IPS DF 6.9 (cell line): ENCODE data around the gene INPP5D.

ENCODE experiments used
- DNase-seq: peaks from one replicate; pipeline ENCODE4 v3.0.0-alpha.2; 2013; ENCODE audit warnings: low read depth, low spot score
- H3K27ac ChIP-seq: one replicate; pipeline ENCODE4 v1.5.1; 2013; ENCODE audit warnings: low read length, control low read depth
- H3K27me3 ChIP-seq: 2 replicates; pipeline ENCODE4 v1.6.1; 2013; ENCODE audit warnings: mild to moderate bottlenecking, low read length; ENCODE audit not compliant: control insufficient read depth, insufficient read depth
- H3K36me3 ChIP-seq: 2 replicates; pipeline ENCODE4 v1.6.1; 2013; ENCODE audit warnings: low read length; ENCODE audit not compliant: control insufficient read depth, insufficient read depth
- H3K4me1 ChIP-seq: 2 replicates; pipeline ENCODE4 v1.6.1; 2013; ENCODE audit warnings: low read length; ENCODE audit not compliant: control insufficient read depth, insufficient read depth
- H3K4me3 ChIP-seq: 2 replicates; pipeline ENCODE4 v1.5.1; 2013; ENCODE audit warnings: mild to moderate bottlenecking, low read length
- H3K9me3 ChIP-seq: 2 replicates; pipeline ENCODE4 v1.6.1; 2013; ENCODE audit warnings: low read length, inconsistent platforms; ENCODE audit not compliant: control insufficient read depth, insufficient read depth
- WGBS: extraction: QIAGEN DNeasy Blood & Tissue Kit; methylation state at CpG from one replicate; pipeline ENCODE4 v1.1.7; 2013; ENCODE audit warnings: mixed read lengths, missing lambda C conversion rate; ENCODE audit not compliant: insufficient read length, insufficient coverage; 5-methylcytosine and 5-hydroxymethylcytosine counted together

INPP5D gene

GRCh38 chr2:233084488-233084887 lies 24.3 kb downstream of the INPP5D start:
- Histone ChIP-seq H3K27me3 (no peaks in the 10 kb centered on the region), H3K36me3 (no peaks in the 10 kb centered on the region), H3K27ac (no peak overlapping the region), H3K9me3 (no peaks in the 10 kb centered on the region), H3K4me1 (no peaks in the 10 kb centered on the region), H3K4me3 (no peak overlapping the region)
- no CpG with 5 or more reads among the region's 13 CpGs for WGBS
- no peak for DNase-seq

DNA sequence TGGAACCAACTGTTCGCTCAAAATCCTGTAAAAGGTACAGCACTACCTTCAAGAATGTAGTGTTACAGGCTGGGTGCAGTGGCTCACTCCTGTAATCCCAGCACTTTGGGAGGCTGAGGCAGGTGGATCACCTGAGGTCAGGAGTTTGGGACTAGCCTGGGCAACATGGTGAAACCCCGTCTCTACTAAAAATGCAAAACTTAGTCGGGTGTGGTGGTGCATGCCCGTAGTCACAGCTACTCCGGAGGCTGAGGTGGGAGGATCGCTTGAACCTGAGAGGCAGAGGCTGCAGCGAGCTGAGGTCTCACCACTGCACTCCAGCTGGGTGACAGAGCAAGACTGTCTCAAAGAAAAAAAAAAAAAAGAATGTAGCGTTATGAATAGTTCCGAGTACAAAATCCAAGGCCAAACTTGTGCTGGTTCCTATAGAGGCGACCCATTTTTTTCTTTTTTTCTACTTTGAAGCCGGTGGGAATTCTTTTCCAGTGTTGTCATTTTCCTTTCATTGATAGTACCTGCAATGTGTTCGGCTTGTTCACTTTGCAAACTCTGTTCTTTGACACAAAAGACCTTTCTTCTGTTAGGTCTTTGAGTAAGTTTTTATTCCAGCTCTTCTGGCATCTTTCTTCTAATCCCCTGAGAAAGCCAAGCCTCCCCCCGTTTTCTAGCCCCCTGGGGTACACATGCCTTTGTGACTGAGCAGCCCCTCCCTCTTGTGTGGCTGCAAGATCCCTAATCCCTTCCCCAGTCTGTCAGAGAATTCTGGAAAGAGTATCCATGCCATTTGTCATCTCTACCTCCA lies 25.1 kb downstream of the INPP5D start:
- DNase-seq, result no peak
- Histone ChIP-seq H3K27me3 (no peaks in the 10 kb centered on the region), H3K4me1 (no peaks in the 10 kb centered on the region), H3K9me3 (no peaks in the 10 kb centered on the region), H3K27ac (no peak overlapping the region), H3K4me3 (no peak overlapping the region), H3K36me3 (no peaks in the 10 kb centered on the region)
- no CpG with 5 or more reads among the region's 13 CpGs for WGBS

GRCh38 chr2:233085839-233086150 lies 25.7 kb downstream of the INPP5D start:
- Histone ChIP-seq H3K4me3 (no peak overlapping the region), H3K27me3 (no peaks in the 10 kb centered on the region), H3K9me3 (no peaks in the 10 kb centered on the region), H3K4me1 (no peaks in the 10 kb centered on the region), H3K36me3 (no peaks in the 10 kb centered on the region), H3K27ac (no peak overlapping the region)
- no CpG with 5 or more reads among the region's 2 CpGs for WGBS
- no peak for DNase-seq

DNA sequence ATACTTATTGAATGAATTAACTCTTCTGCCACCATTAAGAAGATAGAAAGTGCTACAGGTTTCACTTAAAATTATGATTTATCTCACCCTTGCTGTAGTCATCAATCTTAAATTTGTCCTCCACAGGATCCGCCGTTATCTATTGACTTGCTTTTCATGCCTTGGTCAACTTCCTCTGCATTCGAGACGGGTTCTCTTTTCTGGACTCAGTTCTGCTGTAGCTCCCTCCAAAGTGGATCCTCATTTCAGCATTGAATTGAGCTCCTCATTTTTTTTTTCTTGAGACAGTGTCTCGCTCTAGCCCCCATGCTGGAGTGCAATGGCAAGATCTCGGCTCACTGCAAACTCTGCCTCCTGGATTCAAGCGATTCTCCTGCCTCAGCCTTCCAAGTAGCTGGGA lies 27.6 kb downstream of the INPP5D start:
- Histone ChIP-seq H3K4me1 (no peaks in the 10 kb centered on the region), H3K27me3 (no peaks in the 10 kb centered on the region), H3K27ac (no peak overlapping the region), H3K9me3 (no peaks in the 10 kb centered on the region), H3K4me3 (no peak overlapping the region), H3K36me3 (no peaks in the 10 kb centered on the region)
- DNase-seq, result no peak
- WGBS, result no CpG with 5 or more reads among the region's 7 CpGs

- no CpG with 5 or more reads among the region's 8 CpGs for WGBS
- Histone ChIP-seq H3K9me3 (no peaks in the 10 kb centered on the region), H3K4me1 (no peaks in the 10 kb centered on the region), H3K4me3 (no peak overlapping the region), H3K36me3 (no peaks in the 10 kb centered on the region), H3K27ac (no peak overlapping the region), H3K27me3 (no peaks in the 10 kb centered on the region)
- no peak for DNase-seq
These were observed 28.8 kb downstream of the INPP5D start for GRCh38 chr2:233088972-233089345.

DNA sequence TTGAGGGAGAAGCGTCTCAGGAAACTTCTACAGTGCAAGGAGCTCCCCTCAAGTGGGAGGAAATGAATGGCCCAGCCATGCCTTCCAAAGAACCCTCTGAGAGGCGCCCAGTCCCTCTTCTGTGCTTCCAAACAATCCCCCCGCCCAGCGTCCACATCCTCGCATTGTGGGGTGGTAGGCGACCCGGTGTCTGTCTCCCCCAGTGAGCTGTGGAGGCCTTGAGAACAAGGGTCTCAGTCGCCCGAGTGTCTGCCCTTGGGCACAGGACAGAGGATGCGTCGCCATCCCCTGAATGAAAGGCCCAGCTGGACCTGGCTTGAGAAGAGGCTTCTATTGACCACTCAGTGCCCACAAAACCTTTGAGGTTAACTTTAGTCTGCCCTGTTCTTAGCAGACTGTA lies 29.7 kb downstream of the INPP5D start:
- H3K4me1 ChIP-seq, result no peaks in the 10 kb centered on the region
- H3K9me3 ChIP-seq, result no peaks in the 10 kb centered on the region
- no peak for DNase-seq
- no peaks in the 10 kb centered on the region for H3K27me3 ChIP-seq
- WGBS, result no CpG with 5 or more reads among the region's 11 CpGs
- no peak overlapping the region for H3K4me3 ChIP-seq
- no peaks in the 10 kb centered on the region for H3K36me3 ChIP-seq
- no peak overlapping the region for H3K27ac ChIP-seq

- no peak overlapping the region for H3K4me3 ChIP-seq
- H3K27me3 ChIP-seq, result no peaks in the 10 kb centered on the region
- no CpG with 5 or more reads among the region's 6 CpGs for WGBS
- no peaks in the 10 kb centered on the region for H3K36me3 ChIP-seq
- H3K4me1 ChIP-seq, result no peaks in the 10 kb centered on the region
- H3K9me3 ChIP-seq, result no peaks in the 10 kb centered on the region
- no peak for DNase-seq
- H3K27ac ChIP-seq, result no peak overlapping the region
These were observed 30.7 kb downstream of the INPP5D start for GRCh38 chr2:233090879-233091278.

GRCh38 chr2:233091595-233092375 lies 31.6 kb downstream of the INPP5D start:
- WGBS, result no CpG with 5 or more reads among the region's 18 CpGs
- Histone ChIP-seq H3K9me3 (no peaks in the 10 kb centered on the region), H3K4me1 (no peaks in the 10 kb centered on the region), H3K27me3 (no peaks in the 10 kb centered on the region), H3K36me3 (no peaks in the 10 kb centered on the region), H3K27ac (no peak overlapping the region), H3K4me3 (no peak overlapping the region)
- no peak for DNase-seq

DNA sequence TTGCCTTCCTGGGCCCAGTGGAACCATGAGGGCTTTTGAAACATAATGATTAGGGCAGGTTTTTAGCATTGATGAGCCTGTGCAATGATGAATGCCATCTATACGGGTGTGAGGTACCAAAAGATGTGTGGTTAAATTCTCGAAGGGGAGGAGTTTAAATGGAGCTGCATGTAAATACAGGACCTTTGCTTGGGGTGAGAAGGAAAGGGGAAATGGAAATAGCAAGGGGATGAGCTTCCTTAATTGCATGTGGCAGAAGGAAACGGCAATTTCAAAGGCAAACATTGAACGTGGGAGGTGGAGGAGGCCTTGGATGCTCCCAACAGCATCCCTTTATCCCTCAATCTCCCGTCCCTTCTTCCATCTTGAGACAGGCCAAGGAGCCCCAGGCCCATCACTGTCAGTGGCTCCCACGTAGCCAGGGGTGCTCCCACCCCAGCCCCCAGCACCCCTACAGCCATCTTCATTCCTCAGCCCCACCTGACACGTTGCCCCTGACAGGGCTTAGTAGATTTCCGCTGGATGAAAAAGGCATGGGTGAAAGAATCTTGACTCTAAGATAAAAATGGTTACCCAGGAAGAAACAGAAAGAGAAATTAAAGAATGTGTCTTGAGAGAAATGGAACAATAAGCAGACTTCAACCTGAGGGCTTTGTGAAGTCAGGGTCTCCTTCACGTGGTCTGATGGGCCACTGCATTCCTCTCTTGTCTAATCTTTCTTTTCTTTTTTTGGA lies 32.5 kb downstream of the INPP5D start:
- Histone ChIP-seq H3K4me3 (no peak overlapping the region), H3K27ac (no peak overlapping the region), H3K9me3 (no peaks in the 10 kb centered on the region), H3K27me3 (no peaks in the 10 kb centered on the region), H3K36me3 (no peaks in the 10 kb centered on the region), H3K4me1 (no peaks in the 10 kb centered on the region)
- DNase-seq, result no peak
- WGBS, result no CpG with 5 or more reads among the region's 9 CpGs

- no peak overlapping the region for H3K27ac ChIP-seq
- H3K4me1 ChIP-seq, result no peaks in the 10 kb centered on the region
- DNase-seq, result no peak
- H3K27me3 ChIP-seq, result no peaks in the 10 kb centered on the region
- no peaks in the 10 kb centered on the region for H3K9me3 ChIP-seq
- no peak overlapping the region for H3K4me3 ChIP-seq
- no peaks in the 10 kb centered on the region for H3K36me3 ChIP-seq
- WGBS, result no CpG with 5 or more reads among the region's 1 CpG
These were observed 33.0 kb downstream of the INPP5D start for GRCh38 chr2:233093166-233093448.
